Measurements from ENCODE around the gene SDK1.
"Not testable (repeated sequence)": the region's sequence is repeated elsewhere in the genome, so short reads cannot be mapped to it uniquely, and the experiment has no call there.

Gene SDK1

GRCh38 chr7:4245866-4246470, 944.9 kb downstream of the SDK1 start:
- DNase-seq (ENCODE audit: low read depth), result no peak

GRCh38 chr7:4246536-4246935, 945.5 kb downstream of the SDK1 start:
- no peak for DNase-seq (ENCODE audit: low read depth)

GRCh38 chr7:4247106-4247876, 946.2 kb downstream of the SDK1 start:
- DNase-seq (ENCODE audit: low read depth), result no peak

GRCh38 chr7:4248295-4248694, 947.2 kb downstream of the SDK1 start:
- DNase-seq (ENCODE audit: low read depth), result no peak

- no peak for DNase-seq (ENCODE audit: low read depth)
These were observed 948.2 kb downstream of the SDK1 start for GRCh38 chr7:4249241-4249640.

GRCh38 chr7:4255336-4255735, 954.3 kb downstream of the SDK1 start:
- no peak for DNase-seq (ENCODE audit: low read depth)

GRCh38 chr7:4256286-4256685, 955.2 kb downstream of the SDK1 start:
- DNase-seq (ENCODE audit: low read depth), result no peak

- DNase-seq (ENCODE audit: low read depth), result no peak
These were observed 956.4 kb downstream of the SDK1 start for GRCh38 chr7:4257146-4258111.

GRCh38 chr7:4260116-4260515, 959.1 kb downstream of the SDK1 start:
- DNase-seq (ENCODE audit: low read depth), result not testable (repeated sequence)

- DNase-seq (ENCODE audit: low read depth), result no peak
These were observed 960.0 kb downstream of the SDK1 start for GRCh38 chr7:4260867-4261600.

GRCh38 chr7:4261601-4261960, 960.5 kb downstream of the SDK1 start:
- DNase-seq (ENCODE audit: low read depth), result no peak

GRCh38 chr7:4264206-4264605, 963.2 kb downstream of the SDK1 start:
- DNase-seq (ENCODE audit: low read depth), result not testable (repeated sequence)

- no peak for DNase-seq (ENCODE audit: low read depth)
These were observed 964.0 kb downstream of the SDK1 start for GRCh38 chr7:4265066-4265465.

- DNase-seq (ENCODE audit: low read depth), result no peak
These were observed 964.6 kb downstream of the SDK1 start for GRCh38 chr7:4265676-4266075.

GRCh38 chr7:4266270-4267040, 965.4 kb downstream of the SDK1 start:
- DNase-seq (ENCODE audit: low read depth), result no peak

- DNase-seq (ENCODE audit: low read depth), result no peak
These were observed 966.4 kb downstream of the SDK1 start for GRCh38 chr7:4267341-4268039.

GRCh38 chr7:4268040-4268965, 967.3 kb downstream of the SDK1 start:
- DNase-seq (ENCODE audit: low read depth), result no peak

- DNase-seq (ENCODE audit: low read depth), result no peak
These were observed 968.0 kb downstream of the SDK1 start for GRCh38 chr7:4269086-4269485.

GRCh38 chr7:4269746-4270145, 968.7 kb downstream of the SDK1 start:
- DNase-seq (ENCODE audit: low read depth), result no peak
